Measurements from ENCODE around the gene CHRNA9. TPM values are rescaled to one million over a fixed set of nuclear protein-coding genes. Genes with fewer than 3 reads are reported as not detected.

The CHRNA9 gene
- polyA plus RNA-seq, 2 of the 4 experiments (the other 2 are of a cell fraction) = 1.3 to 1.6 TPM

Small RNAs within 50 kb of the gene (small RNA-seq; reads per million reads assigned to genes)
- 0 reads per million in 6 experiments for gene RNU7-74P

Other genes with a start within 250 kb of the CHRNA9 start
- 0.26 and 0.33 TPM in 2 replicates for gene RHOH, start 138.3 kb upstream of the CHRNA9 start, polyA plus RNA-seq (2011; rRNA removed)
- gene RHOH, start 138.3 kb upstream of the CHRNA9 start, polyA plus RNA-seq (2017; fragmentation: RNase III; extraction: RNeasy Plus Mini Kit Qiagen cat#74134 plus additional on column Dnase treatment) = 0.07 to 0.08 TPM in 2 of 3 replicates, not detected in the other